Stimulated activated naive CD8-positive, alpha-beta T cell treated with anti-CD3 and anti-CD28 coated beads, Interleukin-15, Interleukin-2, amounts not matched to agents 100 ng/mL and 50 ng/mL, for 24 hours (primary cell): Measurements from ENCODE around the gene IRF2BPL.
A peak's percentile ranks its signal among the peaks of the same experiment; 100 is the strongest.

ENCODE experiments used
- H3K27ac Mint-ChIP-seq: one replicate; pipeline ENCODE4 v1.8.0; 2021; ENCODE audit warnings: mild to moderate bottlenecking, mixed read lengths
- H3K27me3 Mint-ChIP-seq: one replicate; pipeline ENCODE4 v1.8.0; 2021; ENCODE audit warnings: mixed read lengths
- H3K36me3 Mint-ChIP-seq: one replicate; pipeline ENCODE4 v1.8.0; 2021; ENCODE audit warnings: low read depth, mixed read lengths
- H3K4me1 Mint-ChIP-seq: one replicate; pipeline ENCODE4 v1.8.0; 2021; ENCODE audit warnings: low read depth, mixed read lengths
- H3K4me3 Mint-ChIP-seq: one replicate; pipeline ENCODE4 v1.8.0; 2021; ENCODE audit warnings: mild to moderate bottlenecking, mixed read lengths
- H3K9me3 Mint-ChIP-seq: one replicate; pipeline ENCODE4 v1.8.0; 2021; ENCODE audit warnings: mixed read lengths

IRF2BPL gene

GRCh38 chr14:77043177-77043983 is 14.9 kb upstream of the IRF2BPL start:
- Mint-ChIP-seq H3K27me3 (no peaks in the 10 kb centered on the region), H3K9me3 (no peaks in the 10 kb centered on the region), H3K27ac (peak overlapping the region; percentile 79), H3K36me3 (no peaks in the 10 kb centered on the region), H3K4me3 (peak overlapping the region; percentile 74), H3K4me1 (peaks cover 88% of the 10 kb centered on the region)

GRCh38 chr14:77041881-77042545 is 13.5 kb upstream of the IRF2BPL start:
- Mint-ChIP-seq H3K27ac (peak overlapping the region; percentile 92), H3K4me3 (peak overlapping the region; percentile 45), H3K36me3 (no peaks in the 10 kb centered on the region), H3K4me1 (peaks cover 95% of the 10 kb centered on the region), H3K27me3 (no peaks in the 10 kb centered on the region), H3K9me3 (no peaks in the 10 kb centered on the region)

GRCh38 chr14:77040741-77041653 is 12.5 kb upstream of the IRF2BPL start:
- Mint-ChIP-seq H3K36me3 (no peaks in the 10 kb centered on the region), H3K27me3 (no peaks in the 10 kb centered on the region), H3K27ac (peak overlapping the region; percentile 92), H3K9me3 (no peaks in the 10 kb centered on the region), H3K4me3 (peak overlapping the region; percentile 75), H3K4me1 (peaks cover 95% of the 10 kb centered on the region)

- Mint-ChIP-seq H3K27ac (peak overlapping the region; percentile 92), H3K36me3 (no peaks in the 10 kb centered on the region), H3K4me1 (peaks cover 94% of the 10 kb centered on the region), H3K4me3 (peak overlapping the region; percentile 75), H3K9me3 (no peaks in the 10 kb centered on the region), H3K27me3 (no peaks in the 10 kb centered on the region)
Observed at GRCh38 chr14:77040059-77040740, 11.7 kb upstream of the IRF2BPL start.

GRCh38 chr14:77039285-77040058 is 11.0 kb upstream of the IRF2BPL start:
- H3K9me3 Mint-ChIP-seq = no peaks in the 10 kb centered on the region
- no peaks in the 10 kb centered on the region for H3K27me3 Mint-ChIP-seq
- H3K4me1 Mint-ChIP-seq = peaks cover 96% of the 10 kb centered on the region
- no peaks in the 10 kb centered on the region for H3K36me3 Mint-ChIP-seq
- H3K4me3 Mint-ChIP-seq = peak overlapping the region; percentile 75
- H3K27ac Mint-ChIP-seq = peak overlapping the region; percentile 92

GRCh38 chr14:77037938-77038568 is 9.5 kb upstream of the IRF2BPL start:
- peaks cover 88% of the 10 kb centered on the region for H3K4me1 Mint-ChIP-seq
- peak overlapping the region; percentile 75 for H3K4me3 Mint-ChIP-seq
- H3K27me3 Mint-ChIP-seq = no peaks in the 10 kb centered on the region
- peak overlapping the region; percentile 91 for H3K27ac Mint-ChIP-seq
- no peaks in the 10 kb centered on the region for H3K36me3 Mint-ChIP-seq
- no peaks in the 10 kb centered on the region for H3K9me3 Mint-ChIP-seq

GRCh38 chr14:77037215-77037937 is 8.9 kb upstream of the IRF2BPL start:
- peak overlapping the region; percentile 75 for H3K4me3 Mint-ChIP-seq
- H3K9me3 Mint-ChIP-seq = no peaks in the 10 kb centered on the region
- no peaks in the 10 kb centered on the region for H3K27me3 Mint-ChIP-seq
- no peaks in the 10 kb centered on the region for H3K36me3 Mint-ChIP-seq
- H3K4me1 Mint-ChIP-seq = peaks cover 88% of the 10 kb centered on the region
- peak overlapping the region; percentile 91 for H3K27ac Mint-ChIP-seq

GRCh38 chr14:77036484-77037214 is 8.1 kb upstream of the IRF2BPL start:
- no peaks in the 10 kb centered on the region for H3K27me3 Mint-ChIP-seq
- H3K36me3 Mint-ChIP-seq = no peaks in the 10 kb centered on the region
- H3K27ac Mint-ChIP-seq = peak overlapping the region; percentile 64
- peaks cover 88% of the 10 kb centered on the region for H3K4me1 Mint-ChIP-seq
- H3K4me3 Mint-ChIP-seq = peak overlapping the region; percentile 75
- no peaks in the 10 kb centered on the region for H3K9me3 Mint-ChIP-seq

- no peaks in the 10 kb centered on the region for H3K9me3 Mint-ChIP-seq
- peaks cover 81% of the 10 kb centered on the region for H3K4me1 Mint-ChIP-seq
- no peaks in the 10 kb centered on the region for H3K27me3 Mint-ChIP-seq
- H3K36me3 Mint-ChIP-seq = no peaks in the 10 kb centered on the region
- H3K4me3 Mint-ChIP-seq = no peak overlapping the region
- H3K27ac Mint-ChIP-seq = no peak overlapping the region
Observed at GRCh38 chr14:77035267-77035666, 6.8 kb upstream of the IRF2BPL start.

GRCh38 chr14:77033622-77034589 is 5.4 kb upstream of the IRF2BPL start:
- H3K4me1 Mint-ChIP-seq = peaks cover 80% of the 10 kb centered on the region
- no peaks in the 10 kb centered on the region for H3K27me3 Mint-ChIP-seq
- peak overlapping the region; percentile 96 for H3K27ac Mint-ChIP-seq
- no peaks in the 10 kb centered on the region for H3K36me3 Mint-ChIP-seq
- peak overlapping the region; percentile 80 for H3K4me3 Mint-ChIP-seq
- no peaks in the 10 kb centered on the region for H3K9me3 Mint-ChIP-seq

GRCh38 chr14:77032844-77033621 is 4.5 kb upstream of the IRF2BPL start:
- no peaks in the 10 kb centered on the region for H3K27me3 Mint-ChIP-seq
- peak overlapping the region; percentile 80 for H3K4me3 Mint-ChIP-seq
- no peaks in the 10 kb centered on the region for H3K9me3 Mint-ChIP-seq
- no peaks in the 10 kb centered on the region for H3K36me3 Mint-ChIP-seq
- peak overlapping the region; percentile 96 for H3K27ac Mint-ChIP-seq
- H3K4me1 Mint-ChIP-seq = peaks cover 74% of the 10 kb centered on the region
